ENCODE results near the gene MGMT.

DNA sequence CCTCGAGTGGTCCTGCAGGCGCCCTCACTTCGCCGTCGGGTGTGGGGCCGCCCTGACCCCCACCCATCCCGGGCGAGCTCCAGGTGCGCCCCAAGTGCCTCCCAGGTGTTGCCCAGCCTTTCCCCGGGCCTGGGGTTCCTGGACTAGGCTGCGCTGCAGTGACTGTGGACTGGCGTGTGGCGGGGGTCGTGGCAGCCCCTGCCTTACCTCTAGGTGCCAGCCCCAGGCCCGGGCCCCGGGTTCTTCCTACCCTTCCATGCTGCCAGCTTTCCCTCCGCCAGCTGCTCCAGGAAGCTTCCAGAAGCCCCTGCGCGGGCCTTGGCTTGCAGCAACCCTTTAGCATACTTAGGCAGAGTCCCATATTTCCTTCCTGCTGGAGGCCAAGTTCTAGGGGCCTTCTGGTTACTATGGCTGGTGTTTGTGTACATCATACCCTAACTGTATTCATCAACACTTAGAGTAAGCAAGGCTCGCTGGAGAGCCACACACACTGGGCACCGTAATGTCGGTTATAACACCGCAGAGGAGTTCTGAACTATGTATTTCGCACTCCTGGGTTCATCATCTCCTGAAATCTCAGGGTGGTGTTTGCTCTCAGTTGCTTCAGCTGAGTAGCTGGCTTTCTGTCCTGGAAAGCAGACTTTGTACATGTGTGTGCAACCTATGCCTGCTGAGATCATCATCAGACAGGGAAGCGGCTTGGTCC is 471 bp downstream of the MGMT start:
- TF ChIP-seq CTCF (IDR thresholded peaks at IDR 0.05) (no peak), POLR2AphosphoS5 (IDR thresholded peaks at IDR 0.05) (no peak)
